ENCODE measurements around the gene RTKN. TPM values are rescaled to one million over a fixed set of nuclear protein-coding genes. Genes with fewer than 3 reads are reported as not detected.
A peak's percentile ranks its signal among the peaks of the same experiment; 100 is the strongest.

Gene RTKN
- total and polyA plus RNA-seq, 2 of the 13 experiments (the other 11 are each of a cell fraction or from before 2014, with no cell fraction given): 159 to 166 TPM

DNA sequence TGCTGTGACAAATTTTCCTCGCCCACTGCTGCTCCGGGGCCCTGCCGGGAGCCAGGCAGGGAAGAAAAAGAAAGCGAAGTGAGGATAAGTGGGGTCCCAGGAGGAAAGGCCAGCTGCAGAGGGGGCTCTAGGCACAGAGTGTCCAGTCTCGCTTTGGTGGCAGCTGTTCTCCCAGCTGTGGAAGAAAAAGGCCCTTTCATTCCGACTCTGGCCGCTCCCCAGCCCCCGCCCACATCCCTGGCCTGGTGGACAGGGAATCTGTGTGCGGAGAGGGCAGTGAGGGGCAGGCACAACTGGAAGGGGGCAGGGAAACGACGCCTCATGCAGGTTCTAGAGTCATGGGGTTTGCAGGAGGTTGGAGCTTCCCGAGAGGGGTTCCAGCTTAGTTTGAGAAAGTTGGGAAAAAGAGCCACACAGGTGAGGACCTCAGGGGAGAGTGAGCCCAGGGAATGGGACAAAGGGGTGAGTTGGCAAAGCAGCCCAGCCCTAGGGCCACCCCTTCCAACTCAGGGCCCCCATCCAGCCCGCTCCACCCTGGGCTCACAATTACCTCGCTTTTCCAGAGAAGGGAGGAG is 1.8 kb downstream of the RTKN start (continued):
- 0 out of 2 replicates have a peak, but pooled peaks have one; percentile 26 for TF ChIP-seq ZBTB26 (CRISPR knock-in tag; IDR thresholded peaks at IDR 0.05; ENCODE audit: borderline replicate concordance)
- TF ChIP-seq AGO1 (IDR thresholded peaks at IDR 0.05; ENCODE audit: low read depth, low read length, poor library complexity, severe bottlenecking): no peak
- peak; percentile 3; the same call in 1 of the 2 replicates for TF ChIP-seq RFX3 (CRISPR knock-in tag; IDR thresholded peaks at IDR 0.05)
- TF ChIP-seq, protein P1, sequence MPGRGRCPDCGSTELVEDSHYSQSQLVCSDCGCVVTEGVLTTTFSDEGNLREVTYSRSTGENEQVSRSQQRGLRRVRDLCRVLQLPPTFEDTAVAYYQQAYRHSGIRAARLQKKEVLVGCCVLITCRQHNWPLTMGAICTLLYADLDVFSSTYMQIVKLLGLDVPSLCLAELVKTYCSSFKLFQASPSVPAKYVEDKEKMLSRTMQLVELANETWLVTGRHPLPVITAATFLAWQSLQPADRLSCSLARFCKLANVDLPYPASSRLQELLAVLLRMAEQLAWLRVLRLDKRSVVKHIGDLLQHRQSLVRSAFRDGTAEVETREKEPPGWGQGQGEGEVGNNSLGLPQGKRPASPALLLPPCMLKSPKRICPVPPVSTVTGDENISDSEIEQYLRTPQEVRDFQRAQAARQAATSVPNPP (CRISPR knock-in tag; IDR thresholded peaks at IDR 0.05): no peak
- 0 out of 2 replicates have a peak, but pooled peaks have one; percentile 1 for TF ChIP-seq KLF13 (CRISPR knock-in tag; IDR thresholded peaks at IDR 0.05)
- no peak for TF ChIP-seq ZBTB8A (CRISPR knock-in tag; IDR thresholded peaks at IDR 0.05; ENCODE audit: borderline replicate concordance, low read depth)
- TF ChIP-seq ZNF17 (CRISPR knock-in tag; IDR thresholded peaks at IDR 0.05): no peak; the same call in 1 of the 2 replicates
- TF ChIP-seq, protein P2, sequence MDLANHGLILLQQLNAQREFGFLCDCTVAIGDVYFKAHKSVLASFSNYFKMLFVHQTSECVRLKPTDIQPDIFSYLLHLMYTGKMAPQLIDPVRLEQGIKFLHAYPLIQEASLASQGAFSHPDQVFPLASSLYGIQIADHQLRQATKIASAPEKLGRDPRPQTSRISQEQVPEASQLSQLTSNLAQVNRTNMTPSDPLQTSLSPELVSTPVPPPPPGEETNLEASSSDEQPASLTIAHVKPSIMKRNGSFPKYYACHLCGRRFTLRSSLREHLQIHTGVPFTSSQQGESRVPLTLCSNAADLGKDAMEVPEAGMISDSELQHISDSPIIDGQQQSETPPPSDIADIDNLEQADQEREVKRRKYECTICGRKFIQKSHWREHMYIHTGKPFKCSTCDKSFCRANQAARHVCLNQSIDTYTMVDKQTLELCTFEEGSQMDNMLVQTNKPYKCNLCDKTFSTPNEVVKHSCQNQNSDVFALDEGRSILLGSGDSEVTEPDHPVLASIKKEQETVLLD (CRISPR knock-in tag; IDR thresholded peaks at IDR 0.05; ENCODE audit: low read depth): no peak
- TF ChIP-seq TCF7 (IDR thresholded peaks at IDR 0.05; ENCODE audit: low read depth): 0 out of 2 replicates have a peak, but pooled peaks have one; percentile 26
- 0 out of 2 replicates have a peak, but pooled peaks have one; percentile 15 for TF ChIP-seq ZNF891 (CRISPR knock-in tag; IDR thresholded peaks at IDR 0.05)
- no peak for TF ChIP-seq KMT2B (CRISPR knock-in tag; IDR thresholded peaks at IDR 0.05)
